ENCODE data around the gene FHOD3. TPM values are rescaled to one million over a fixed set of nuclear protein-coding genes. Genes with fewer than 3 reads are reported as not detected.

FHOD3 gene
- total and polyA plus RNA-seq, 2 experiments from 2014 or later, result 2.7 to 8.7 TPM

- TF ChIP-seq ZNF114 (CRISPR knock-in tag; IDR thresholded peaks at IDR 0.05), result no peak
- TF ChIP-seq NANOG (IDR thresholded peaks at IDR 0.05; ENCODE audit: borderline replicate concordance), result no peak
- no peak for TF ChIP-seq ZNF331 (CRISPR knock-in tag; IDR thresholded peaks at IDR 0.05; ENCODE audit: low read depth)
- no peak for TF ChIP-seq ETS1 (IDR thresholded peaks at IDR 0.05)
- TF ChIP-seq ZNF462 (CRISPR knock-in tag; IDR thresholded peaks at IDR 0.05), result no peak
- no peak for TF ChIP-seq STAT1 (IDR thresholded peaks at IDR 0.05; ENCODE audit: unreplicated experiment)
- TF ChIP-seq CREB1 (CRISPR knock-in tag; IDR thresholded peaks at IDR 0.05; ENCODE audit: low read depth), result no peak
- no peak for TF ChIP-seq JUNB (IDR thresholded peaks at IDR 0.05; ENCODE audit: unreplicated experiment)
- no peak for TF ChIP-seq REST (IDR thresholded peaks at IDR 0.05; ENCODE audit: unreplicated experiment)
- no peak for TF ChIP-seq CTCF (conservative IDR thresholded peaks at IDR 0.05; ENCODE audit: low read depth in 2 of 2)
- TF ChIP-seq POLR2AphosphoS5 (IDR thresholded peaks at IDR 0.05; ENCODE audit: low read depth), result no peak
- no peak for TF ChIP-seq EZH2 (IDR thresholded peaks at IDR 0.05; ENCODE audit: low read depth, unreplicated experiment)
- no peak for TF ChIP-seq EZH2phosphoT487 (IDR thresholded peaks at IDR 0.05; ENCODE audit: unreplicated experiment)
- H3K27me3 Mint-ChIP-seq (ENCODE audit: insufficient read depth, low read depth, poor library complexity), result no peaks in the 10 kb centered on the region
- DNase-seq (ENCODE audit: low spot score) (no peak), ATAC-seq (no peak)
- Histone ChIP-seq H3K4me1 (ENCODE audit: insufficient read depth) (no peaks in the 10 kb centered on the region), H3K9me2 (ENCODE audit: insufficient read depth) (0 out of 2 replicates have a peak, but pooled peaks cover 3% of the 10 kb centered on the region), H3K36me3 (ENCODE audit: insufficient read depth) (no peaks in the 10 kb centered on the region), H3K79me2 (replicated peaks; ENCODE audit: insufficient read depth) (no peaks in the 10 kb centered on the region), H4K20me1 (replicated peaks; ENCODE audit: insufficient read depth) (no peaks in the 10 kb centered on the region), H3K4me3 (no peak overlapping the region), H3K4me2 (no peak overlapping the region), H3K27ac (ENCODE audit: low read depth) (no peak overlapping the region), H2AFZ (no peak overlapping the region), H3F3A (replicated peaks; ENCODE audit: low read depth) (no peaks in the 10 kb centered on the region), H3K27me3 (ENCODE audit: insufficient read depth) (no peaks in the 10 kb centered on the region)
- peaks cover 3% of the 10 kb centered on the region for H3K4me1 Mint-ChIP-seq
- H3K36me3 Mint-ChIP-seq (ENCODE audit: low read depth), result peaks cover 3% of the 10 kb centered on the region; the same call in 2 of the 3 replicates
- no peak overlapping the region for H3K27ac Mint-ChIP-seq
- H3K9me3 Mint-ChIP-seq, result no peaks in the 10 kb centered on the region; the same call in 2 of the 3 replicates
- H3K4me3 Mint-ChIP-seq, result no peak overlapping the region
Measured at GRCh38 chr18:36368889-36369288, 71.4 kb downstream of the FHOD3 start.
